PC-3 (cell line): ENCODE data around the gene FAM186B. TPM values are rescaled to one million over a fixed set of nuclear protein-coding genes. Genes with fewer than 3 reads are reported as not detected.
A peak's percentile ranks its signal among the peaks of the same experiment; 100 is the strongest.

ENCODE experiments used
- ATAC-seq: fragments of 200-7000 bp; cut with Tn5 transposase; 2 replicates; pipeline ENCODE4 v1.9.1; 2020; ENCODE audit warnings: mild to moderate bottlenecking, moderate library complexity
- BruUV-seq: library from RNA; stranded (reverse); fragments of 400-500 nt; replicated peaks from 2 replicates; lab custom pipeline; 2021; lab: Mats Ljungman, UMichigan
- CTCF ChIA-PET: fragments of 300-600 bp; sonication (Branson Sonifier 250); formaldehyde crosslinking; loops from one replicate; lab custom pipeline; 2022; ENCODE audit warnings: antibody characterized with exemption; lab: Charles Lee
- POLR2A ChIA-PET: fragments of 300-600 bp; sonication (Branson Sonifier 250); formaldehyde crosslinking; loops from one replicate; lab custom pipeline; 2022; ENCODE audit warnings: antibody characterized with exemption; ENCODE audit not compliant: unreplicated experiment; lab: Charles Lee
- DNase-seq: peaks from one replicate; pipeline ENCODE4 v3.0.0-alpha.2; 2015
- H2AFZ ChIP-seq: fragments of 300-600 bp; sonication (generic); 2 replicates; pipeline ENCODE4 v1.6.0; 2016; ENCODE audit warnings: antibody characterized with exemption, low read length
- H3F3A ChIP-seq: fragments of 300-600 bp; sonication (generic); one replicate; pipeline ENCODE4 v1.6.0; 2017; ENCODE audit warnings: antibody characterized with exemption, low read length, control low read depth, mild to moderate bottlenecking; ENCODE audit not compliant: unreplicated experiment
- H3K27ac ChIP-seq: fragments of 300-600 bp; sonication (generic); 2 replicates; pipeline ENCODE4 v1.5.1; 2016; ENCODE audit warnings: mild to moderate bottlenecking, low read length
- H3K27me3 ChIP-seq: fragments of 300-600 bp; sonication (generic); 2 replicates; pipeline ENCODE4 v1.6.1; 2016; ENCODE audit warnings: low read length, mixed read lengths
- H3K36me3 ChIP-seq: fragments of 300-600 bp; sonication (generic); 2 replicates; pipeline ENCODE4 v1.6.1; 2016; ENCODE audit warnings: low read depth, mixed run types, low read length, mixed read lengths
- H3K4me1 ChIP-seq: fragments of 300-600 bp; sonication (generic); 2 replicates; pipeline ENCODE4 v1.5.1; 2016; ENCODE audit warnings: low read length; ENCODE audit not compliant: insufficient read depth
- H3K4me2 ChIP-seq: fragments of 300-600 bp; sonication (generic); 2 replicates; pipeline ENCODE4 v1.6.0; 2016; ENCODE audit warnings: low read length
- H3K4me3 ChIP-seq: fragments of 300-600 bp; sonication (generic); 2 replicates; pipeline ENCODE4 v1.5.1; 2016; ENCODE audit warnings: mild to moderate bottlenecking, low read length, mixed read lengths
- H3K79me2 ChIP-seq: fragments of 300-600 bp; sonication (generic); 2 replicates; pipeline ENCODE4 v1.6.1; 2017; ENCODE audit warnings: low read length, mixed read lengths
- H3K9ac ChIP-seq: fragments of 300-600 bp; sonication (generic); 2 replicates; pipeline ENCODE4 v1.6.0; 2016; ENCODE audit warnings: mild to moderate bottlenecking, low read length
- H3K9me2 ChIP-seq: fragments of 300-600 bp; sonication (generic); replicated peaks from 2 replicates; pipeline ENCODE4 v1.6.1; 2016; ENCODE audit warnings: mixed run types, low read length, mixed read lengths
- H3K9me3 ChIP-seq: fragments of 300-600 bp; sonication (generic); 2 replicates; pipeline ENCODE4 v1.6.1; 2016; ENCODE audit warnings: low read length, mixed read lengths
- H4K20me1 ChIP-seq: fragments of 300-600 bp; sonication (generic); 2 replicates; pipeline ENCODE4 v1.6.1; 2016; ENCODE audit warnings: low read length, mixed read lengths
- EZH2 ChIP-seq: fragments of 300-600 bp; sonication (generic); IDR thresholded peaks from one replicate; pipeline ENCODE4 v1.6.1; 2017; ENCODE audit warnings: antibody characterized with exemption, mild to moderate bottlenecking, low read length; ENCODE audit not compliant: unreplicated experiment
- EZH2phosphoT487 ChIP-seq: fragments of 300-600 bp; sonication (generic); IDR thresholded peaks from 2 replicates; pipeline ENCODE4 v1.6.1; 2018; ENCODE audit warnings: mild to moderate bottlenecking, antibody characterized with exemption, low read length, borderline replicate concordance
- intact Hi-C: fragments of 100-400 bp; cut with micrococcal nuclease; formaldehyde crosslinking; loops from 2 replicates; pipeline ENCODE4 v1.9.0; 2023
- total RNA-seq: library from RNA; depleted of rRNA; stranded (reverse); fragments of >200 nt; gene quantifications from 2 replicates; pipeline ENCODE4 v1.2.3, GENCODE V29; 2014
- TF ChIP-seq, protein P1 (sequence below): fragments of 300-600 bp; sonication (generic); conservative IDR thresholded peaks from 2 replicates; pipeline ENCODE4 v1.5.1; 2017; ENCODE audit warnings: antibody characterized with exemption, low read depth, mild to moderate bottlenecking, low read length

The FAM186B gene
- total RNA-seq, 1 experiment from 2014 or later, result 0.80 TPM

DNA sequence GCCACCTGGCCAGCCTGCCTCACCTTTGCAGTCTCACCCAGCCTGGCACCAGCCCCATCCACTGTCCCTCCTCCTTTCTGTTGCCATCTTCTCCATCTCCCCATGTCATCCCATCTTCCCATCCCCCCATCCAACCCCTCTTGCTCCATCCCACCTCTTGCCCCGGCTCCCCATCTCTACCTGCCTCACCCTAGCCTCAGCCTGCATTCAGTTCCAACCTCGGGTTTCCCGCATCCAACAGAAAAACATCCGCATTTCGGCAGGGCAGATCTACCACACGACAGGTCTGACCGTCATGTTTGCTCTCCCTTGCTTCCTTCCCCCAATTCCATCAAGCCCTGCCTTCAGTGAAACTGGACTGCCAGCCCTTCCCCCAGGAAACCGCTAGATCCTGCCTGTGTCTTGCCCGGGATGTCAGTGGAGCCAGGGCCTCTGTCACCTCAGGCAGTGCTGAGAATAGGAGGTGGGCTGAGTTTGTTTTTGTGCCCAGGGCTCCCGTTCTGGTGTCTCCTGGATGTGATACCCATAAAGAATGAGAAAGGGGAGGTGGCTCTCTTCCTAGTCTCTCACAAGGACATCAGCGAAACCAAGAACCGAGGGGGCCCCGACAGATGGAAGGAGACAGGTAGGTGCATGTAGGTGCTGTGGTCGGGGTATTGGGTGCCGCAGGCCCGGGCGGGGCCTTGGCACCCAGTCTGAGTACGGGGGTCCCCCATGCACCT is 64.1 kb downstream of the FAM186B start:
- Histone ChIP-seq H3K79me2 (no peaks in the 10 kb centered on the region), H2AFZ (no peak overlapping the region), H3K36me3 (no peaks in the 10 kb centered on the region), H3F3A (no peaks in the 10 kb centered on the region), H3K9ac (no peak overlapping the region), H3K27ac (no peak overlapping the region), H3K9me3 (no peaks in the 10 kb centered on the region), H4K20me1 (no peaks in the 10 kb centered on the region), H3K4me1 (peaks cover 23% of the 10 kb centered on the region), H3K9me2 (no peaks in the 10 kb centered on the region), H3K27me3 (peaks cover 11% of the 10 kb centered on the region; the same call in 1 of the 2 replicates), H3K4me2 (no peak overlapping the region), H3K4me3 (no peak overlapping the region)
- ChIA-PET CTCF (no interaction called here), POLR2A (no interaction called here)
- intact Hi-C loops, result no loop called here
- BruUV-seq, result no TSS peak
- no peak for ATAC-seq
- no peak for TF ChIP-seq EZH2
- TF ChIP-seq, protein P1, sequence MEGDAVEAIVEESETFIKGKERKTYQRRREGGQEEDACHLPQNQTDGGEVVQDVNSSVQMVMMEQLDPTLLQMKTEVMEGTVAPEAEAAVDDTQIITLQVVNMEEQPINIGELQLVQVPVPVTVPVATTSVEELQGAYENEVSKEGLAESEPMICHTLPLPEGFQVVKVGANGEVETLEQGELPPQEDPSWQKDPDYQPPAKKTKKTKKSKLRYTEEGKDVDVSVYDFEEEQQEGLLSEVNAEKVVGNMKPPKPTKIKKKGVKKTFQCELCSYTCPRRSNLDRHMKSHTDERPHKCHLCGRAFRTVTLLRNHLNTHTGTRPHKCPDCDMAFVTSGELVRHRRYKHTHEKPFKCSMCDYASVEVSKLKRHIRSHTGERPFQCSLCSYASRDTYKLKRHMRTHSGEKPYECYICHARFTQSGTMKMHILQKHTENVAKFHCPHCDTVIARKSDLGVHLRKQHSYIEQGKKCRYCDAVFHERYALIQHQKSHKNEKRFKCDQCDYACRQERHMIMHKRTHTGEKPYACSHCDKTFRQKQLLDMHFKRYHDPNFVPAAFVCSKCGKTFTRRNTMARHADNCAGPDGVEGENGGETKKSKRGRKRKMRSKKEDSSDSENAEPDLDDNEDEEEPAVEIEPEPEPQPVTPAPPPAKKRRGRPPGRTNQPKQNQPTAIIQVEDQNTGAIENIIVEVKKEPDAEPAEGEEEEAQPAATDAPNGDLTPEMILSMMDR, result no peak
- no peak for TF ChIP-seq EZH2phosphoT487
- DNase-seq, result no peak

GRCh38 chr12:49540229-49541139 is 65.0 kb downstream of the FAM186B start:
- H4K20me1 ChIP-seq, result no peaks in the 10 kb centered on the region
- TF ChIP-seq, protein P1, result no peak
- TF ChIP-seq EZH2phosphoT487 (no peak), EZH2 (no peak)
- peaks cover 30% of the 10 kb centered on the region for H3K4me1 ChIP-seq
- H3K9me2 ChIP-seq, result no peaks in the 10 kb centered on the region
- H3K4me3 ChIP-seq, result no peak overlapping the region
- ChIA-PET CTCF (no interaction called here), POLR2A (no interaction called here)
- H3K27me3 ChIP-seq, result peaks cover 11% of the 10 kb centered on the region; the same call in 1 of the 2 replicates
- BruUV-seq, result no TSS peak
- H3K9ac ChIP-seq, result no peak overlapping the region
- peak; percentile 65 for DNase-seq
- no peaks in the 10 kb centered on the region for H3K9me3 ChIP-seq
- ATAC-seq, result peak; percentile 23
- H3K36me3 ChIP-seq, result no peaks in the 10 kb centered on the region
- H3F3A ChIP-seq, result peaks cover 4% of the 10 kb centered on the region
- no peak overlapping the region for H3K27ac ChIP-seq
- no peak overlapping the region for H3K4me2 ChIP-seq
- intact Hi-C loops, result no loop called here
- H2AFZ ChIP-seq, result no peak overlapping the region
- H3K79me2 ChIP-seq, result no peaks in the 10 kb centered on the region
